LNCaP clone FGC (cell line): Measurements from ENCODE around the gene KRT33A.

ENCODE experiments used
- DNase-seq: peaks from one replicate; pipeline ENCODE4 v3.0.0-alpha.2; 2011; ENCODE audit warnings: low read depth
- H3K4me3 ChIP-seq: 2 replicates; pipeline ENCODE4 v1.5.1; 2011; ENCODE audit warnings: mild to moderate bottlenecking, low read depth, low read length, control low read depth
- TF ChIP-seq, protein P1 (sequence below): IDR thresholded peaks from 2 replicates; pipeline ENCODE4 v1.5.1; 2012; ENCODE audit warnings: mild to moderate bottlenecking; ENCODE audit not compliant: control insufficient read depth, insufficient read depth; ENCODE audit errors: extremely low read depth

The KRT33A gene

GRCh38 chr17:41334385-41335305 is 16.0 kb downstream of the KRT33A start:
- no peak overlapping the region for H3K4me3 ChIP-seq
- TF ChIP-seq, protein P1, sequence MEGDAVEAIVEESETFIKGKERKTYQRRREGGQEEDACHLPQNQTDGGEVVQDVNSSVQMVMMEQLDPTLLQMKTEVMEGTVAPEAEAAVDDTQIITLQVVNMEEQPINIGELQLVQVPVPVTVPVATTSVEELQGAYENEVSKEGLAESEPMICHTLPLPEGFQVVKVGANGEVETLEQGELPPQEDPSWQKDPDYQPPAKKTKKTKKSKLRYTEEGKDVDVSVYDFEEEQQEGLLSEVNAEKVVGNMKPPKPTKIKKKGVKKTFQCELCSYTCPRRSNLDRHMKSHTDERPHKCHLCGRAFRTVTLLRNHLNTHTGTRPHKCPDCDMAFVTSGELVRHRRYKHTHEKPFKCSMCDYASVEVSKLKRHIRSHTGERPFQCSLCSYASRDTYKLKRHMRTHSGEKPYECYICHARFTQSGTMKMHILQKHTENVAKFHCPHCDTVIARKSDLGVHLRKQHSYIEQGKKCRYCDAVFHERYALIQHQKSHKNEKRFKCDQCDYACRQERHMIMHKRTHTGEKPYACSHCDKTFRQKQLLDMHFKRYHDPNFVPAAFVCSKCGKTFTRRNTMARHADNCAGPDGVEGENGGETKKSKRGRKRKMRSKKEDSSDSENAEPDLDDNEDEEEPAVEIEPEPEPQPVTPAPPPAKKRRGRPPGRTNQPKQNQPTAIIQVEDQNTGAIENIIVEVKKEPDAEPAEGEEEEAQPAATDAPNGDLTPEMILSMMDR, result no peak
- DNase-seq, result no peak

DNA sequence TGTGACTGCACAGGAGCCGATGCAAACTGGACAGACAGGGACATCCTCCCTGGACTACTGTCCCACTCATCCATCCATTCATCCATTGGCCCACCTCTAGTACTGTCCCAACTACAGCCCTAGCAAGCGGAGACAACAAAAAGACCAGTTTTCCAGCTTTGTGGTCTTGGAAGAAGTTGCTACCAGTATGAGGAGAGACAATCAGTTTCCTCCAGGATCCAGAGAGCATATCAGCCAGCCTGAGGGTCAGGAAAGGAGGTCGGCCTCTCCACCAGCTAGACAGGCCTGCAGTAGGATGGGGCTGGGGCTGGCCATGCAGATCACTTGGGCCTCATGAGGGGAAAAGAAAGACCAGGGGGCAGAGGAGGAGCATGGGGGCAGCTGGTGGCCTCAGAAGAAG is 16.8 kb downstream of the KRT33A start:
- DNase-seq, result no peak
- TF ChIP-seq, protein P1, result no peak
- H3K4me3 ChIP-seq, result no peak overlapping the region

DNA sequence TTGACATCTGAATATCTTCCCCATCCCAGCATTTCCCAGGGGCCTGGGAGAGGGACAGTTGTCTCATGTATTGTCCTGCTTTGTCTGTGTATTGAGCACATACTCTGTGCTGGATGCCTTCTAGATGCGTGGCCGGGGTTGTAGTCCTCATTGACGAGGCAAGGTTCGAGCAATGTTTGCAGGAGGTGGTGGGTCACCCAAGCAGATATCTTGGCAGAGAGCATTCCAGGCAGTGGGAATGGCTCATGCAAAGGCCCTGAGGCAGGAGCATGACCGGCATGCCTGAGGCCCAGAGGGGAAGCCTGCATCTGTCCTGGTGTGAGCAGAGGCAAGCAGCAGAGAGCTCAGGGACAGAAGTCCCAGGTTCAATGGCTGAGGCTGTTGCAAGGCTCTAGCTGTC is 17.5 kb downstream of the KRT33A start:
- no peak overlapping the region for H3K4me3 ChIP-seq
- TF ChIP-seq, protein P1, result no peak

GRCh38 chr17:41332239-41332638 is 18.4 kb downstream of the KRT33A start:
- H3K4me3 ChIP-seq, result no peak overlapping the region
- TF ChIP-seq, protein P1, result no peak
- no peak for DNase-seq

More for the DNA sequence above, 17.5 kb downstream of the KRT33A start:
- no peak for DNase-seq

DNA sequence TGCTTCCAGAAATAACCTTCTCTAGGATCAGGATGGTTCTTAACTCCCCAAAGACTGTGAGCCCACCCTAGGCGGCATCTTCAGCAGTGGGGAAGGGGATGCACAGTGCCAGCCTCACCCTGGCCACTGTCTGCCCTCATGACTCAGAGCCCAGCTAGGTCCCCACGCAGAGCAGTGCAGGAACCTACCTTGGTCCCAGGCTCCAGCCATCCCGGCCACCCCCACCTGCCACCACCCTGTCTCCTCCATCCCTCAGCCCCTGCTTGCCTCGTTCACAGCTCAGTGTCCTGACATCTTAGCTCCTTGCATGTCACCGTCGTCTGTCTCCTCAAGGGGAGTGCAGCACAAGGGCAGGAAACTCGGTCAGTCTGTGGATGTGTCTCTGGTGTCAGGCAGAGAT is 19.0 kb downstream of the KRT33A start:
- DNase-seq, result no peak
- TF ChIP-seq, protein P1, result no peak
- no peak overlapping the region for H3K4me3 ChIP-seq

GRCh38 chr17:41329279-41329948 is 21.2 kb downstream of the KRT33A start:
- no peak overlapping the region for H3K4me3 ChIP-seq
- no peak for DNase-seq
- TF ChIP-seq, protein P1, result peak; percentile 99
